Ishikawa (cell line): ENCODE data around the gene CHST12.

Experiments
- CEBPB ChIP-seq: IDR thresholded peaks from 2 replicates; pipeline ENCODE4 v1.6.1; 2012
- EGR1 ChIP-seq: IDR thresholded peaks from 2 replicates; pipeline ENCODE4 v1.6.1; 2012
- EP300 ChIP-seq: IDR thresholded peaks from 2 replicates; pipeline ENCODE4 v1.6.1; 2012; ENCODE audit warnings: borderline replicate concordance
- FOXM1 ChIP-seq: IDR thresholded peaks from 2 replicates; pipeline ENCODE4 v1.6.1; 2012; ENCODE audit warnings: low read depth, borderline replicate concordance
- NFIC ChIP-seq: IDR thresholded peaks from 2 replicates; pipeline ENCODE4 v1.6.1; 2012
- RAD21 ChIP-seq: IDR thresholded peaks from 2 replicates; pipeline ENCODE4 v1.6.1; 2012; ENCODE audit warnings: low read depth
- REST ChIP-seq: IDR thresholded peaks from 2 replicates; pipeline ENCODE4 v1.6.1; 2012; ENCODE audit warnings: low read depth, mild to moderate bottlenecking
- TAF1 ChIP-seq: IDR thresholded peaks from 2 replicates; pipeline ENCODE4 v1.6.1; 2012; ENCODE audit warnings: low read depth, mild to moderate bottlenecking
- TCF12 ChIP-seq: IDR thresholded peaks from 2 replicates; pipeline ENCODE4 v1.6.1; 2012; ENCODE audit warnings: low read depth
- TEAD4 ChIP-seq: IDR thresholded peaks from 2 replicates; pipeline ENCODE4 v1.6.1; 2012
- YY1 ChIP-seq: IDR thresholded peaks from 2 replicates; pipeline ENCODE4 v1.6.1; 2012; ENCODE audit warnings: low read depth
- TF ChIP-seq, protein P1 (sequence below): IDR thresholded peaks from 2 replicates; pipeline ENCODE4 v1.6.1; 2012
- TF ChIP-seq, protein P2 (sequence below): IDR thresholded peaks from 2 replicates; pipeline ENCODE4 v1.6.1; 2012

- TF ChIP-seq YY1: no peak
- TF ChIP-seq NFIC: peak; percentile 52; the same call in 1 of the 2 replicates
- TF ChIP-seq EP300: no peak
- no peak for TF ChIP-seq RAD21
- no peak for TF ChIP-seq TAF1
- TF ChIP-seq, protein P1, sequence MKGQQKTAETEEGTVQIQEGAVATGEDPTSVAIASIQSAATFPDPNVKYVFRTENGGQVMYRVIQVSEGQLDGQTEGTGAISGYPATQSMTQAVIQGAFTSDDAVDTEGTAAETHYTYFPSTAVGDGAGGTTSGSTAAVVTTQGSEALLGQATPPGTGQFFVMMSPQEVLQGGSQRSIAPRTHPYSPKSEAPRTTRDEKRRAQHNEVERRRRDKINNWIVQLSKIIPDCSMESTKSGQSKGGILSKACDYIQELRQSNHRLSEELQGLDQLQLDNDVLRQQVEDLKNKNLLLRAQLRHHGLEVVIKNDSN: no peak
- no peak for TF ChIP-seq REST
- no peak for TF ChIP-seq TCF12
- no peak for TF ChIP-seq EGR1
- no peak for TF ChIP-seq TEAD4
- TF ChIP-seq, protein P2, sequence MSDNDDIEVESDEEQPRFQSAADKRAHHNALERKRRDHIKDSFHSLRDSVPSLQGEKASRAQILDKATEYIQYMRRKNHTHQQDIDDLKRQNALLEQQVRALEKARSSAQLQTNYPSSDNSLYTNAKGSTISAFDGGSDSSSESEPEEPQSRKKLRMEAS: no peak
- no peak for TF ChIP-seq CEBPB
- TF ChIP-seq FOXM1: no peak
Measured at GRCh38 chr7:2478800-2479199, 75.4 kb downstream of the CHST12 start.
